C4-2B (cell line): Measurements from ENCODE around the gene HSPA4.

Source experiments
- CTCF ChIP-seq: fragments of 450-650 bp; conservative IDR thresholded peaks from 2 replicates; pipeline ENCODE4 v1.5.1; 2017; ENCODE audit warnings: mild to moderate bottlenecking
- ZFX ChIP-seq: fragments of 450-650 bp; IDR thresholded peaks from 2 replicates; pipeline ENCODE4 v1.6.1; 2017

DNA sequence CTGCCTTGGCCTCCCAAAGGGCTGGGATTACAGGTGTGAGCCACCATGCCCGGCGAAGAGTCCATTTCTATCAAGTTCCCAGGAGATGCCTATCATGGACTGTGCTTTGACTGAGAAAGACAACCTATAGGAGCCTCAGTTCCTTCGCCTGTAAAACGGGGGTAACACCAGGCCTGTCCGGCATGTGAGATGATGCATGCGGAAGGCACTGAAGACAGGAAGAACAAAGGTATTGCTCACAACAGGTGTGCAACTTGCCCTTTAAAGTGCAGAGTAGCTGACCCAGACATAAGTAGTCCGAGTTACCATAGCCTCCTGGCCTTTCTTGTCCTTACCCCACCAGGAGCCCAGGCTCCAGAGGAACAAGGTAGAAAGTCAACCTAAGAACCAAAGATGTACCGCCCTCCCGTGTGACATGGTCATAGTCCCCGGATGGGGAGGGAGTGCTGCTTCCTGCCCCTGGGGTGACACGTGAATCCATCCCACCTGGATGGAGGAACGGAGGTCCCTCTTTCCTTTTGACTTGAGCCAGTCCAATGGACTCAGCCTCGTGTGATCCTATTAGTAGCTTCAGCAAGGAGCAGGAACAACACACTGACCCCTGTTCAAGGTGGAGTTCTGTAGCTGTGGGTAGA is 60.3 kb downstream of the HSPA4 start:
- no peak for TF ChIP-seq CTCF
- no peak for TF ChIP-seq ZFX
